ENCODE measurements around the gene GYPA.
A peak's percentile ranks its signal among the peaks of the same experiment; 100 is the strongest.
"Not testable (repeated sequence)": the region's sequence is repeated elsewhere in the genome, so short reads cannot be mapped to it uniquely, and the experiment has no call there.

The GYPA gene

GRCh38 chr4:144178414-144178813, 37.9 kb upstream of the GYPA start:
- no peak for TF ChIP-seq CTCF (IDR thresholded peaks at IDR 0.05; ENCODE audit: borderline replicate concordance, insufficient read depth, low read depth, low read length)
- no peak overlapping the region for H3K4me3 ChIP-seq (ENCODE audit: low read depth, low read length)

- TF ChIP-seq CTCF (IDR thresholded peaks at IDR 0.05; ENCODE audit: borderline replicate concordance, insufficient read depth, low read depth, low read length), result no peak
- no peak overlapping the region for H3K4me3 ChIP-seq (ENCODE audit: low read depth, low read length)
Observed at GRCh38 chr4:144176476-144176875, 36.0 kb upstream of the GYPA start.

GRCh38 chr4:144174401-144175067, 34.0 kb upstream of the GYPA start:
- no peak for TF ChIP-seq CTCF (IDR thresholded peaks at IDR 0.05; ENCODE audit: borderline replicate concordance, insufficient read depth, low read depth, low read length)
- no peak overlapping the region for H3K4me3 ChIP-seq (ENCODE audit: low read depth, low read length)

GRCh38 chr4:144171697-144172096, 31.2 kb upstream of the GYPA start:
- TF ChIP-seq CTCF (IDR thresholded peaks at IDR 0.05; ENCODE audit: borderline replicate concordance, insufficient read depth, low read depth, low read length), result no peak
- no peak overlapping the region for H3K4me3 ChIP-seq (ENCODE audit: low read depth, low read length)

GRCh38 chr4:144169211-144169610, 28.7 kb upstream of the GYPA start:
- no peak for TF ChIP-seq CTCF (IDR thresholded peaks at IDR 0.05; ENCODE audit: borderline replicate concordance, insufficient read depth, low read depth, low read length)
- H3K4me3 ChIP-seq (ENCODE audit: low read depth, low read length), result no peak overlapping the region

- TF ChIP-seq CTCF (IDR thresholded peaks at IDR 0.05; ENCODE audit: borderline replicate concordance, insufficient read depth, low read depth, low read length), result no peak
- no peak overlapping the region for H3K4me3 ChIP-seq (ENCODE audit: low read depth, low read length)
Observed at GRCh38 chr4:144154044-144154443, 13.5 kb upstream of the GYPA start.

- H3K4me3 ChIP-seq (ENCODE audit: low read depth, low read length), result not testable (repeated sequence)
- TF ChIP-seq CTCF (IDR thresholded peaks at IDR 0.05; ENCODE audit: borderline replicate concordance, insufficient read depth, low read depth, low read length), result peak; percentile 46; the same call in 1 of the 2 replicates
Observed at GRCh38 chr4:144142690-144143326, 2.3 kb upstream of the GYPA start.

All from GM12875 (cell line).